ENCODE results near the gene NUMB.

Gene NUMB

DNA sequence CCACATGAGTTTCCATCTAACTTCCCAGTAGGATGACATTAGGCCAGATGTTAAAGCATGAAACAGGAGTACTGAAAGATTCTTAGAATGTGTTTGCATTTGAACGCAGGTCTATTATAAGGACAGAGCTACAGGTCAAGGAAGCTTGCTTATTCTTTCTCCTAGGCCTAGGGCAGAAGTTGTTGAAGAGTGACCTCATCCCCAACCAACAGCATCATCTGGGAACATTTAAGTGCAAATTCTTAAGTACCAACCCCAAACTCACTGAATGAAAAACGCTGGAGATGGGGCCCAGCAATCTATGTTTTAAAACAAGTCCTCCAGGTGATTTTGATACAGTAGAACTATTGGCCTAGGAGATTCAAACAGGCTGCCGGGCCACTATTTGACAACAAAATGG, 168.6 kb downstream of the NUMB start:
- DNase-seq (ENCODE audit: low read depth): no peak

DNA sequence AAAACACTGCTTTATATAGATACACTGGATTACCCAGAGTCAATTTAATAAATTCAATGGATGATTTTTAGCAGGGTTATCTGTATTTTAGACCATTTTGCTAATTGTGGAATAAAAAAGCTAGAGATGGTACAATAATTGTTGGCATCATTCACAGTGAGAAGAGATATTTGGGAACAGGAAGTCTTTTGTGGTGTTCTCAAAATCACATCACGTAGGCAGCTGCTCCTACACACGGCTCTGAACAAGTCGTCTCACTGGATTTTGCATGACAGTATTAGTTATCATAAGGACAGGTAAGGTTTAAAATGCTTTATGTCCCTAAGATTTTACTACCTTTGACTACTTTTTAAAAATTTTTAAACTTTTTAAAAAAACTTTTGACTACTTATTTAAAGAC, 169.0 kb downstream of the NUMB start:
- DNase-seq (ENCODE audit: low read depth): no peak

DNA sequence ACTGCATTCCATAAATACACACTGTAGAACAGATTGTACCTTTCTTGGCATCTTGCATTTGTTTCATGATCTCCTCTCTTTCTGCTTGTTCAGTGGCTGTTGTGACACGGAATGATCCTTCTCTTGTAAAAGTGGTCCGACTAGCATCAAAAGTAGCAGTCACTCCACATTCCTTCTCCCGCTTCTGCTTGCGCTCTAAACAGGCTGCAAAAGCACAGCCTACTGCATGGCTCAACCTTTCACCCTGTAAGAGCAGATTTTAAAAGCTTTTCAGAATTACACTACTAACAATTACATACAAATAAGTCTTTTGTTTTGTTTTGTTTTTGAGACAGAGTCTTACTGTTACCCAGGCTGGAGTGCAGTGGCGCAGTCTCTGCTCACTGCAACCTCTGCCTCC, 171.3 kb downstream of the NUMB start:
- DNase-seq (ENCODE audit: low read depth): no peak

GRCh38 chr14:73286598-73286997, 171.7 kb downstream of the NUMB start:
- DNase-seq (ENCODE audit: low read depth): no peak

DNA sequence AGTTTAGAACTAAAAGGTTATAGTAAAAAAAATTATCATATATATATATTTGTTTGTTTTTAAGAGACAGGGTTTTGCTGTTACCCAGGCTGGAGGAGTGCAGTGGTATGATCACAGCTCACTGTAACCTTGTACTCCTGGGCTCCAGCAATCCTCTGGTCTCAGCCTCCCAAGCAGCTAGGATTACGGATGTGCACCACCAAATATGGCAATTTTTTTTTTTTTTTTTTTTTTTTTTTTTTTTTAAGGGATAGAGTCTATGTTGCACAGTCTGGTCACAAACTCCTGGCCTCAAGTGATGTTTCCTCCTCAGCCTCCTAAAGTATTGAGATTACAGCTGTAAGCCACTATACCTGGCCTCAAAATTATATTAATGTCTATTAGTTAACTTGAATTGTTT, 172.4 kb downstream of the NUMB start:
- no peak for DNase-seq (ENCODE audit: low read depth)

DNA sequence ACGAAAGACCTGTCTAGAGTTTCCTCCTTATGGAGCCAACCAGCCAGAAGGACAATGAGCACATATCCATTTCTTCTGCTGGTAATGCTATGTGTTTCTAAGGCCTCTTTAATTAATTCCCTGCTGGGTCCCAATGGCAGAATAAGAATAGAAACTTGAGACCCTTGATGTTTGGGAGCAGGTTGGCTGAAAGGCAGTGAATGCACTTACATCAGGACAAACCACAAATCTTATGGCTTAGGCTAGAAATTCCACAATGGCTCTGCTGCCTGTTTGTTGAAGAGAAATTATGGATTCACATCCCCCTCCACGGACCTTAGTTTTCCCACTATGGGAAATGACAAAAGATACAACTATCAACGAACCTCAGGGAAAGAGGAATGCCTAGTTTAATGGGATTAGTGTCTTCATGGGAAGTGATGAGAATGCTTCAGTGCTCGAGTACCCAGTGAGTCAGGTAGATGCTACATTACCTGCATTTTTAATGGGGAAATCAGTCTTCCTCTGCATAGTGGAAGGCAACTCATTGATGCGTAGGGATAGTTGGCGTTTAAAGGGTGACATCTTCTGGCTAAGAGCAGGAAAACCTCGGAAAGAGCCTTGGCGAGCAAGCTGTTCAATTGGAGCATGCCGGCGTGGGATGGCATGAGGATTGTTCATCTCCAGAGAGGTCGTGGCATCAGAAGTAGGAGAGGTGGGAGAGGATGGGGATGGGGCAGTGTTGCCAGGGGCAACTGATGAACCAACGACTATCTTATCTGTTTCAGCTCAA, 174.6 kb downstream of the NUMB start:
- no peak for DNase-seq (ENCODE audit: low read depth)

DNA sequence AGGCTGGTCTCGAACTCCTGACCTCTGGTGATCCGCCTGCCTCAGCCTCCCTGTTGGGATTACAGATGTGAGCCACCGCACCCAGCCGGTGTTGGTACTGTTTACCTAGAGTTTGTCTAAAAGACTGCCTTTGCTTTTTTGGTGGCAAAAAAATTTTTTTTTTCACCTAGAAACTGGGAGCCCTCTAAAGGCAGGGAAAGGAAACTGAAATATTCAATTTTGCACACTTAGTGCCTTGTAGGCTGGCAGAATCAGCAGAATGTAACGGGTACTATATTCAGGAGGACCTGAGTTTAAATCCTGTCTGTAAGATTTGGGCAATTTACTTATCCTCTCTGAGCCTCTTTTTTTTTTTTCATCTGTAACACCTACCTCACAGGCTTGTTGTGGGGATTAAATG, 177.4 kb downstream of the NUMB start:
- no peak for DNase-seq (ENCODE audit: low read depth)

GRCh38 chr14:73277376-73277775, 181.0 kb downstream of the NUMB start:
- DNase-seq (ENCODE audit: low read depth): no peak

DNA sequence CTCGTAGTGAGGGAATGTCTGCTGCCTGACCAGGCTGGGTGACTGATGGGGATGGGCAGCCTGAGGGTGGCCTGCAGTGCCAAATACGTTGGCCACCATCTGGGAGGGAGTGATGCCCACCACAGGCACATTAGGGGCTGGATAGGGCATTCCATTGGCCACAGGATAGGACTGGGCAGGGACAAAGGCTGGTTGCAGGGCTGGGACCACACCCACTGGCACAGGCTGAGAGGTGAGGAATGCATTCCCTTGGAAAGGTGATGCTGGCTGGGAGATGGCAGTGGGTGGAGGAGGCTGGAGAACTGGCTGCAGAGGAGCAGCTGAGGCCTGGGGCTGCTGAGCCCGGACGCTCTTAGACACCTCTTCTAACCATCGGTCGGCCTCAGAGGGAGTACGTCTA, 181.5 kb downstream of the NUMB start:
- DNase-seq (ENCODE audit: low read depth): no peak

DNA sequence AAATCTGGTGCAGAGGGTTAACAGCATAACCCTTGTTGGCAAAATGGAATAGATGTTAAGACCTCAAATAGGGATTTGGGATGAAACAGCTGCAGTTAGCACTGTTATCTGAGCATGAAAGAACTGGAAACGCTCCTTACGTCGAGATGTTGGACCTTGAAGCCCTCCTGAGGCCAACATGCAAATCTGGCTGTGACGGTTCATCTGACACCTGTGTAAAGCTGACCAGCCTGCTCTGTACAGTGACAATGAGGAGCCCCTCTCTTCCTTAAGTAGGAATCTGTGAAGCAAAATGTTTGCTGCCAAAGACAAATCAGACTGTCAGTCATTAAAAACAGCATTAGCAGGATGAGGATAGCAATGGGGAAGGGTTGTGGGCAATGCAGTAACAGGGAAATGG, 184.5 kb downstream of the NUMB start:
- no peak for DNase-seq (ENCODE audit: low read depth)

DNA sequence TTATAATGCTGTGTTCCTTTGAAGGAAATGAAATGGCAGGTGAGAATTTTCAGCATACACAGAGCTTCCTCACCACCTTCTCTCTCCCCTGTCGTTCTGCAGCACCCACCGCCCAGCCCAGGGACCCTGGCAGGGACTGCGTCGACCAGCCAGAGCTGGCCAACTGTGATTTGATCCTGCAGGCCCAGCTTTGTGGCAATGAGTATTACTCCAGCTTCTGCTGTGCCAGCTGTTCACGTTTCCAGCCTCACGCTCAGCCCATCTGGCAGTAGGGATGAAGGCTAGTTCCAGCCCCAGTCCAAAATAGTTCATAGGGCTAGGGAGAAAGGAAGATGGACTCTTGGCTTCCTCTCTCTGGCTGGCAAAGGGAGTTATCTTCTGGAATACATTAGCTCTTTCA, 186.0 kb downstream of the NUMB start:
- DNase-seq (ENCODE audit: low read depth): no peak

GRCh38 chr14:73269729-73270531, 188.4 kb downstream of the NUMB start:
- DNase-seq (ENCODE audit: low read depth): no peak

DNA sequence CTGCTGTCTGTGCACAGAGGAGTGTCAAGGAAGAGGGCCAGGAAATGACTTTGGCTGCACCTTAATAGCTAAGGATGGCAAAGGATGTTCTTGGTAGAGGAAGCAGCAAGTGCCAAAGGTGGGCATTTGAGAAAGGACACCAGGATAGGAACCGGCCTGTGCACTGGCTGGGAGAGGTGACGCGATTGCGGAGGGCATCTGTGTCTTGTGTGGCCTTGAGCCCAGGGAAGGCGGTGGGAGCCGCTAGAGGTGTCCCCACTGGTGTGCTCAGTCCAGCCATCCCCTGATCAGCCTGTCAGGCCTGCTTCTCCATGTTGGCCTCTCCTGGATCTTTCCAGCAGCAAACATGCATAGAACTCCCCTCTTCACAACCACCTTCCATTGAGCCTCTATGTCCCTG, 190.9 kb downstream of the NUMB start:
- DNase-seq (ENCODE audit: low read depth): no peak

GRCh38 chr14:73266317-73266716, 192.0 kb downstream of the NUMB start:
- DNase-seq (ENCODE audit: low read depth): no peak

DNA sequence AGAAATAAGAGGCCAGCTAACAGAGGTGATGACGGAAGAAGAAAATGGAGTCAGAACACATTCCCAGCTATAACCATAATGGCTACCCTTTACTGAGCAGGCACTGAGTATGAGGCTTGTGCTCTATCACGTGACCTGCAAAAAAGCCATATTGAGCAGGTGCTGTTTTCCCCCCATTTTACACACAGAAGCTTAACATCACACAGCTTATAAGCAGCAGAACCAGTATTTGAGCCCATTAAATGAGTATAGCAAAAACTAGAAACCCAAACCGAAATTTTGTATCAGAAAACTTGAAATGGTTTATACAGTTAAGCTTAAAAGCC, 192.7 kb downstream of the NUMB start:
- DNase-seq (ENCODE audit: low read depth): no peak

- no peak for DNase-seq (ENCODE audit: low read depth)
These were observed 193.2 kb downstream of the NUMB start for GRCh38 chr14:73264885-73265720.

DNA sequence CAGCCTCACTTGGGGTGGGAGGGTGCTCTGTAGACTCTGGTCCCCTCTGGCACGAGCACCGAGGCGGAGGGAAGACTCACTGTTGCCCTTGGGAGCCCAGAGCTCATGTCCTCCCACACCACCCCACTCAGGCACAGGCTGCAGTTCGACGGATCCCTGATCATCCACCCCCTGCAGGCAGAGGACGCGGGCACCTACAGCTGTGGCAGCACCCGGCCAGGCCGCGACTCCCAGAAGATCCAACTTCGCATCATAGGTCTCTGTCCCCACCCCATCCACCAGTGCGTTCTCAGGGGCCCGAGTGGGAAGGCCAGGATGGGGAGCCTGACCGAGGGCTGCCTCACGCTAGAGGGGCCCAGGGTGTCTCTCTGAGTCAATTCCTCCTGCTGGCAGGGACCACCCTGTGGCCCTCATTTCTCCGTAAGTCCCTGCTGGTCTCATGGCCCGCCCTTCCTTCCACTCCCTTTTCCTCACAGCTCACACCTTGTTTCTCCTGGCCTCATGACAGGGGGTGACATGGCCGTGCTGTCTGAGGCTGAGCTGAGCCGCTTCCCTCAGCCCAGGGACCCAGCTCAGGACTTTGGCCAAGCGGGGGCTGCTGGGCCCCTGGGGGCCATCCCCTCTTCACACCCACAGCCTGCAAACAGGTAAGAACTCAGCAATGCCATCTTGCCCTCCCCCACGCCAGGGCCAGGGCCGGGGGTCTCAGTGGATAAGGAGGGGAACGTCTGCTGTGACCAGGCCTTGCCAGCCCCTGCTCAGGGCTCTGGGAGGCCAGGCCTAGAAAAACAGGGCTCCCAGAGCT, 194.1 kb downstream of the NUMB start:
- DNase-seq (ENCODE audit: low read depth): no peak

DNA sequence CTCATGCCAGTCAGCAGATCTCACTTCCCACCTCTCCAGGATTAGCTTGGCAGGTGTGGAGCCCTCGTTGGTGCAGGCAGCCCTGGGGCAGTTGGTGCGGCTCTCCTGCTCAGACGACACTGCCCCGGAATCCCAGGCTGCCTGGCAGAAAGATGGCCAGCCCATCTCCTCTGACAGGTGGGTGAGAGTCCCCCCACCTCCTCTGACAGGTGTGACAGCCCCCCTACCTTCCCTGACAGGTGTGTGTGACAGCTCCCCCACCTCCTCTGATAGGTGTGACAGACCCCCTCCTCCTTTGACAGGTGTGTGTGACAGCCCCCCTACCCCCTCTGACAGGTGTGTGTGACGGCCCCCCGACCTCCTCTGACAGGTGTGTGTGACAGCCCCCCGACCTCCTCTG, 194.7 kb downstream of the NUMB start:
- no peak for DNase-seq (ENCODE audit: low read depth)

- DNase-seq (ENCODE audit: low read depth): no peak
These were observed 195.7 kb downstream of the NUMB start for GRCh38 chr14:73262427-73263183.

- no peak for DNase-seq (ENCODE audit: low read depth)
These were observed 196.6 kb downstream of the NUMB start for GRCh38 chr14:73261520-73262426.

All from stimulated activated CD8-positive, alpha-beta memory T cell treated with anti-CD3 and anti-CD28 coated beads, Interleukin-15, amount 100 ng/mL, for 24 hours (primary cell).